Upper lobe of left lung (tissue), 4 donors: ENCODE results near the gene HBG2.

Experiments used
- CTCF ChIP-seq, 6 experiments: fragments of 450-650 bp in 4 of 6; fragments of 200-600 bp in 2 of 6; sonication (generic) in 2 of 6; IDR thresholded peaks; one replicate each; pipeline ENCODE4 v1.5.1; 2016 to 2019; ENCODE audit warnings: antibody characterized with exemption in 6 of 6
- EP300 ChIP-seq, 4 donors: sonication (generic); formaldehyde crosslinking; IDR thresholded peaks; one replicate each; pipeline ENCODE4 v1.5.1; 2017; ENCODE audit warnings: antibody characterized with exemption in 4 of 4, control low read depth in 2 of 4
- POLR2A ChIP-seq, 4 donors: fragments of 450-650 bp; IDR thresholded peaks; one replicate each; pipeline ENCODE4 v1.5.1; 2016 to 2017; ENCODE audit warnings: antibody characterized with exemption in 4 of 4, mild to moderate bottlenecking in 2 of 4
- POLR2AphosphoS5 ChIP-seq, 2 donors: sonication (generic); formaldehyde crosslinking; IDR thresholded peaks; one replicate each; pipeline ENCODE4 v1.5.1; 2017; ENCODE audit warnings: antibody characterized with exemption in 2 of 2

GRCh38 chr11:5298451-5298850 lies 43.9 kb upstream of the HBG2 start:
- TF ChIP-seq POLR2A (IDR thresholded peaks at IDR 0.05) = no peak
- TF ChIP-seq CTCF (IDR thresholded peaks at IDR 0.05) = no peak
- TF ChIP-seq EP300 (IDR thresholded peaks at IDR 0.05) = no peak
- TF ChIP-seq POLR2AphosphoS5 (IDR thresholded peaks at IDR 0.05) = no peak
